Testis (tissue), 2 donors: ENCODE data around the gene WWP2.
"Not testable (repeated sequence)": the region's sequence is repeated elsewhere in the genome, so short reads cannot be mapped to it uniquely, and the experiment has no call there.

Source experiments
- POLR2A ChIP-seq: fragments of 450-650 bp; IDR thresholded peaks from one replicate; pipeline ENCODE4 v1.6.1; 2017; ENCODE audit warnings: antibody characterized with exemption, mild to moderate bottlenecking, moderate library complexity
- TF ChIP-seq, protein P1 (sequence below), 3 experiments: fragments of 450-650 bp in 2 of 3; fragments of 200-600 bp in 1 of 3; sonication (generic) in 1 of 3; IDR thresholded peaks; one replicate each; pipeline ENCODE4 v1.5.1; 2016 to 2019; ENCODE audit warnings: antibody characterized with exemption in 3 of 3, mild to moderate bottlenecking in 2 of 3, moderate library complexity in 1 of 3

DNA sequence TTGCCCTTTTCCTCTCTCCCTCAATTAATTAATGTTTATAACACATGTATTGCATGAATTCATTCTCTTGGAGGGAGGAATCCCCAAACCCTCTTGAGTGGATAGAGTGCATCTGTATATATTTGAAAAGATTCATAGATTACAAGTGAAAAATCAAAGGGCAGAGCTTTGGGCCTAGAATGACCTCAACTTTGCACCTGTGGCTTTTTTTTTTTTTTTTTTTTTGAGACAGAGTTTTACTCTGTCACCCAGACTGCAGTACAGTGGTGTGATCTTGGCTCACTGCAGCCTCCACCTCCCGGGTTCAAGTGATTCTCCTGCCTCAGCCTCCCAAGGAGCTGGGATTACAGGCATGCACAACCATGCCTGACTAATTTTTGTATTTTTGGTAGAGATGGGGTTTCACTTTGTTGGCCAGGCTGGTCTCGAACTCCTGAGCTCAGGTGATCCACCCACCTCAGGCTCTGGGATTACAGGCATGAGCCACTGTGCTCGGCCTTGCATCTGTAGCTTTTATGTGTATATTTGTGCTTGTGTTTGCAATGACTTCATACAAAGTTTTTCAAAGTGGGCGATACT, 62.5 kb downstream of the WWP2 start:
- TF ChIP-seq, protein P1, sequence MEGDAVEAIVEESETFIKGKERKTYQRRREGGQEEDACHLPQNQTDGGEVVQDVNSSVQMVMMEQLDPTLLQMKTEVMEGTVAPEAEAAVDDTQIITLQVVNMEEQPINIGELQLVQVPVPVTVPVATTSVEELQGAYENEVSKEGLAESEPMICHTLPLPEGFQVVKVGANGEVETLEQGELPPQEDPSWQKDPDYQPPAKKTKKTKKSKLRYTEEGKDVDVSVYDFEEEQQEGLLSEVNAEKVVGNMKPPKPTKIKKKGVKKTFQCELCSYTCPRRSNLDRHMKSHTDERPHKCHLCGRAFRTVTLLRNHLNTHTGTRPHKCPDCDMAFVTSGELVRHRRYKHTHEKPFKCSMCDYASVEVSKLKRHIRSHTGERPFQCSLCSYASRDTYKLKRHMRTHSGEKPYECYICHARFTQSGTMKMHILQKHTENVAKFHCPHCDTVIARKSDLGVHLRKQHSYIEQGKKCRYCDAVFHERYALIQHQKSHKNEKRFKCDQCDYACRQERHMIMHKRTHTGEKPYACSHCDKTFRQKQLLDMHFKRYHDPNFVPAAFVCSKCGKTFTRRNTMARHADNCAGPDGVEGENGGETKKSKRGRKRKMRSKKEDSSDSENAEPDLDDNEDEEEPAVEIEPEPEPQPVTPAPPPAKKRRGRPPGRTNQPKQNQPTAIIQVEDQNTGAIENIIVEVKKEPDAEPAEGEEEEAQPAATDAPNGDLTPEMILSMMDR (IDR thresholded peaks at IDR 0.05) = not testable (repeated sequence)
- not testable (repeated sequence) for TF ChIP-seq POLR2A
